IPS-NIHi7 (cell line): ENCODE measurements around the gene ITSN2.
A peak's percentile ranks its signal among the peaks of the same experiment; 100 is the strongest.
"Not testable (repeated sequence)": the region's sequence is repeated elsewhere in the genome, so short reads cannot be mapped to it uniquely, and the experiment has no call there.

Experiments used
- DNase-seq: peaks from one replicate; pipeline ENCODE4 v3.0.0; 2012; ENCODE audit warnings: mixed read lengths; ENCODE audit errors: extremely low spot score

Gene ITSN2

GRCh38 chr2:24360050-24360962 lies at the start of gene ITSN2:
Gene ITSN2 (minus strand): TSS chr2:24360536. CDS start chr2:24328082, 32,454 bp downstream.
- DNase-seq: peak; percentile 78

DNA sequence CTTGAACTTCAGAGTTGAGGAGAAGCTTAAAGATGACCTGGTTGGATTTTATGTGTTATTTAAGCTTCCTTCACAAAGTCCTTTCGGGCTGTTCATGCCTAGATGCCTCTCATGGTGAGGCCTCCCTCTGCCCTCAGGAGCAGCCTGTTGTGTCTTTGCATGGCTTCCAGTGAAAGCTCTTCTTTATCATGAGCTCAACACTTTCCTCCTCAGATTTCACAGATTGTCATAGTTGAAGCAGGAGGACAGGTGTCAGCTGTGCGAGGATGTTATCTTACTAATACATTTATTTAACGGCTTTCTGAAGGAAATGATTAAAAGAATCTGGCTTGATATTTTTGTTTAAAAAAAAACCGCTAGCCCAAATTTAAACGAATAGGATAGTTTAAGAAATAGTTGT lies 48.8 kb upstream of the ITSN2 start:
- DNase-seq: no peak

DNA sequence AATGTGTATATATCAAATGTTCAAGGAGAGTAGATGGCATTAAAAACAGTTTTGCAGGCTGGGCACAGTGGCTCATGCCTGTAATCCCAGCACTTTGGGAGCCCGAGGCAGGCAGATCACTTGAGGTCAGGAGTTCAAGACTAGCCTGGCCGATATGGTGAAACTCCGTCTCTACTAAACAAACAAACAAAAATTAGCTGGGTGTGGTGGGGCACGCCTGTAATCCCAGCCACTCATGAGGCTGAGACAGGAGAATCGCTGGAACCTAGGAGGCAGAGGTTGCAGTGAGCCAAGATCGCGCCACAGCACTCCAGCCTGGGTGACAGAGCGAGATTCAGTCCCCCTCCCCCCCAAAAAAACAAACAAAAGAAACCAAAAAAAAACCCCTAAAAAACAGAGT lies 48.4 kb upstream of the ITSN2 start:
- not testable (repeated sequence) for DNase-seq

DNA sequence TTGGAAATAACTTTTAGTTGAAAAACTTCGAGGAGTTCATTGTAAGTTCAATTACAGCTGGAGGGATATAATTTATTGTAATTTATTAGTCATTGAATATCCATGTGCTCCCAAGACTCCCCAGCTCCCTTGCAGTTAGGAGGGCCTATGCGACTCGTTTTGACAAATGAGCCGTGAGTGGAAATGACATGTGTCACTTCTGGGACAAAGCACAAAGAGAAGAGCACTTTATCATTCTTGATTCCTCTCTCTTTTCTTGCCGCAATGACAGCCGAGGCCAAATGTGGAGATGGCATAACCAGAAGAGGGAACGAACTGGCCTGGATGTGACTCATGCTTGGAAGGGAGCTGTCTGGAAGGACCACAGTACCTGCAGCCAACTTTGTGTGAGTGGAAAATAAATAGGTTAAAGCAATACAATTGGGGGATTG lies 44.2 kb upstream of the ITSN2 start:
- DNase-seq: no peak

DNA sequence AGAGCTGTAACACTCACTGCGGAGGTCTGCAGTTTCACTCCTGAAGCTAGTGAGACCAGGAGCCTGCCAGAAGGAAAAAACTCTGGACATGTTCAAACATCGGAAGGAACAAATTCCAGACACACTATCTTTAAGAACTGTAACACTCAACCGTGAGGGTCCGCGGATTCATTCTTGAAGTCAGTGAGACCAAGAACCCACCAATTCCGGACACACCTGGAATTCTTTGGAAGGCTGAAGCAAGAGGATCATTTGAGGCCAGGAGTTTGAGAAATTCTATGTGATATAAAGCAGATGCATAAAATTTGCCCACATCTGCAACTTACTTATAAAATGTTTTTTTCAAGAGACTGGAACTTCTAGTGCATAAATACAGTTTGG lies 43.5 kb upstream of the ITSN2 start:
- no peak for DNase-seq

GRCh38 chr2:24403168-24403831 lies 43.0 kb upstream of the ITSN2 start:
- no peak for DNase-seq

DNA sequence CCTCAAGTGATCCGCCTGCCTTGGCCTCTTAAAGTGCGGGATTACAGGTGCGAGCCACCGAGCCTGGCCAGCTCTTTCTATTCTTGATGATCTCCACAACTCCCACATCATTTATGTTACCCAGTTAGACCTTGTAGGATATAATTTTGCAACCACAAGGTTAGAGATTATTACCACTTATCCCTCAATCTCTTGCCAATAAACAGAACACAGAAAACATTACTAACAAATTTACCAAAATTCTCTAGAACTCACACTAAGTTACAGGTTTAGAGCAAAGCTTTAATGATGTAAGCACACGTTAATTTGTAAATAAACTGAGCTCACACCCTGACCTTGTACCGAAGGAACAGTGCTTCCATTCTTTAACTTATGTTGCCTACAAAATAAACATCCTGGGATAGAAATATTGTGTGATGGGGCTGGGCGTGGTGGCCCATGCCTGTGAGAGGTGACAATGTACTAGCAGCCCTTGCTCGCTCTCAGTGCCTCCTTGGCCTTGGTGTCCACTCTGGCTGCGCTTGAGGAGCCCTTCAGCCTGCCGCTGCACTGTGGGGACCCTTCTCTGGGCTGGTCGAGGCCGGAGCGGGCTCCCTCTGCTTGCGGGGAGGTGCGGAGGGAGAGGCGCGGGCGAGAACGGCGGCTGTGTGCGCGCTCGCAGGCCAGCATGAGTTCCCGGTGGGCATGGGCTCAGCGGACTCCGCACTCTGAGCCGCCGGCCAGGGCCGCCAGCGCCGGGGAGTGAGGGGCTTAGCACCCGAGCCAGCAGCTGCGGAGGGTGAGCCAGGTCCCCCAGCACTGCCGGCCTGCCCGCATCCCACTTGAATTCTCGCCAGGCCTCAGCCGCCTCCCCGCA lies 42.1 kb upstream of the ITSN2 start:
- DNase-seq: no peak

- no peak for DNase-seq
Measured at GRCh38 chr2:24400207-24400907, 40.0 kb upstream of the ITSN2 start.

DNA sequence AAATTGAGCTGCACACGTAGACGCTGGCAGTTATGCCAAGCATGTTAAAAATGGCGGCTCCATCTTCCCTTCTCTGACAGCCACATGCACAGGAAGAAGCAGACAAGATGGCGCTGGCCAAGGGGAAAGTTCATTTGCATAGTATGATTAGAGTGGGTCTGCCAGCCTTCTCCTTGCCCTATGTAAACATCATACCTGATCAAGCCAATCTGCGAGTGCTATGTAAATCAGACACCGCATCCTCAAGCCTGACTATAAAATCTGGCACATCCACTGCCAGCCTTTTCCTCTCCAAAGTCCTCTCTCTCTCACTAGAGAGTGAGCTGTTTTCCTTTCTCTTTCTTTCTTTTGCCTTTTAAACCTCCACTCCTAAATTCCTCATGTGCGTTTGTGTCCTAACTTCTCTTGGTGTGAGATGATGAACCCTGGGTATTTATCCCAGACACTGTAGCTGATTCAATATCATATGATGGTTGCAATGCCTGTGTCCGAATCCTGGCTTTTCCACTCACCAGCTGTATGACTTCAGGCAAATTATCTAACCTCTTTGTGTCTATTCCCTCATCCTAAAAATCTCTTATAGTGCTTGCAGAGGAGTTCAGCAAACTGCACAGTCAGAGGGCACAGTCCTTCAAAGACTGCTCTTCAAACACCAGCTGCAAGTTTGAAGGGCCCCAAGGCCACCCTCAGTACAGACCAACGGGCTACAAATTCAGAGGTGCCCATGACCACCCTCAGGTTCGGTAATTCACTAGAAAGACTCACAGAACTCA lies 39.3 kb upstream of the ITSN2 start:
- DNase-seq: no peak

GRCh38 chr2:24394998-24395397 lies 34.7 kb upstream of the ITSN2 start:
- no peak for DNase-seq

- DNase-seq: no peak
Measured at GRCh38 chr2:24392542-24393059, 32.3 kb upstream of the ITSN2 start.

DNA sequence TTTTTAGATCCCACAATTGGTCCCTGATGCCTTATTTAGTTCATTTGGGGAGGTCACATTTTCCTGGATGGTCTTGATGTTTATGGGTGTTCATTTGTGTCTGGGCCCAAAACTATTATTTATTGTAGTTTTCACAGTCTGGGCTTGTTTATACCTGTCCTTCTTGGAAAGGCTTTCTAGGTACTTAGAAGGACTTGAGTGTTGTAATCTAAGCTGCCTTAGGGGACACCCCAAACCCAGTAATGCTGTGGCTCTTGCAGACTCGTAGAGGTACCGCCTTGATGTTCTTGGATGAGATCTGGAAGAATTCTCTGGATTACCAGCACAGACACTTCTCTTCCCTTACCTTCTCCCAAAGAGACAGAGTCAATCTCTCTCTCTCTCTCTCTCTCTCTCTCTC lies 25.0 kb upstream of the ITSN2 start:
- no peak for DNase-seq

DNA sequence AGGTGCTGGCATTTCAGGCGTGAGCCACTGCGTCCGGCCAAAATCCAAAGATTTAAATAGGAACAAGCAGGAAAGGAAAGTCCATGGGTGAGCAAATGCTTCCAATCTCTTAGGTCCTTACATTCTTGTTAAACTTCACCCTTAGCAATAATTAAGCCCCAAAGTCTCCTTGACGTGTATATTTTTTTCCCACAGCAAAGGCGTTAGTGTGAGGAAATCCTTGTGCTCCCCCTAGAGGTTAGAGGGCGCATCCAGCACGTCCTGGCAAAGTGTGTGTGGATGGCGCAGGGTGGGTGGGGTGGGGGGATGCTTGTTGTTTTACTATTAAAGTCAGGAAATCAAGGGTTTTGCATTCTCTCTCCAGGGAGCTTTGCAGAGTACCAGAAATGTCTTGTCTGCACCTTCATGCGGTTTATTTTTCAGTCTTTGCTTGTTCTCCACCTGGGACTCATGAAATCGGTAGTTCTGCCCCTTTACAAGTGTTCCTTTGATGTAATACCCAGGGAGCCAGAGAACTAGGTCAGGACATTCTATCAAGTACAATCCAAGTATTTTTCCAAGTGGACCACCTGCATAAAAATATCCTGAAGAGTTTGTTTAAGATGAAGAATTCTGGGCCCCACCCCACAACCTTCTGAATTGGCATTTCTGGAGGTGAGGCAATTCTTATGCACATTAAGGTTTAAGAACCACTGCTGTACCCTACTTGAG lies 22.2 kb upstream of the ITSN2 start:
- peak; percentile 80 for DNase-seq

- DNase-seq: no peak
Measured at GRCh38 chr2:24380820-24381219, 20.5 kb upstream of the ITSN2 start.

GRCh38 chr2:24375349-24376087 lies 15.2 kb upstream of the ITSN2 start:
- no peak for DNase-seq

DNA sequence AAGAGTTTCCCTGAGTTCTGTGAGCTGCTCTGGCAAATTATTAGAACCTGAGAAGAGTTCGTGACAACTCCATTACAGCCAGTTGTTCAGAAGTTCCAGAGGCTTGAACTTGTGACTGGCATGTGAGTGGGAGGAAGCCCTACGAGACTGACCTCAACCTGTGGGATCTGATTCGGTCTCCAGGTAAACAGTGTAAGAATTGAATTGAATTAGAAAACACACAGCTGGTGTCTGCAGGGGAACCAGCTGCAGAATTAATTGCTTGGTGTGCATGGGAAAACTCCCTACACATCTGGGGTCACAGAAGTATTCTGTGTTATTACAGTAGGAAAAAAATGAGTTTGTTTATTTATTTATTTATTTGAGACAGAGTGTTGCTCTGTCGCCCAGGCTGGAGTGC lies 14.0 kb upstream of the ITSN2 start:
- DNase-seq: no peak

DNA sequence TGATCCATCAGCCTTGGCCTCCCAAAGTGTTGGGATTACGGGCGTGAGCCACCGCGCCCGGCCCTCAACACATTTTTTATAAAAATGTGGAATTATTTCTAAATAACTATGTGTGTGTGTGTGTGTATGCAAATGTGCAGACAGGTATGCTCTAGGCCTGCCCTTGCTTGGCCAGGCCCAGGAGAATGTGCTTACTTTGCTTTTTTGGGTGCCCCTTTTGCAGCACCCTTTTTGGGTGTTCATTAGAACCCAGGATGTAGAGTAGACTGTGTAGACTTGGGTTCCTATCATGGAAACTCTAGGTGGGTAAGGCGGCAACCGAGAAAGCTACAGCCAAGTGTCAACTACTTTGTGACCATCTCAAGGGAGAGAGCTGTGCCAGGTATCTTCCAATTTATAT lies 11.7 kb upstream of the ITSN2 start:
- no peak for DNase-seq

DNA sequence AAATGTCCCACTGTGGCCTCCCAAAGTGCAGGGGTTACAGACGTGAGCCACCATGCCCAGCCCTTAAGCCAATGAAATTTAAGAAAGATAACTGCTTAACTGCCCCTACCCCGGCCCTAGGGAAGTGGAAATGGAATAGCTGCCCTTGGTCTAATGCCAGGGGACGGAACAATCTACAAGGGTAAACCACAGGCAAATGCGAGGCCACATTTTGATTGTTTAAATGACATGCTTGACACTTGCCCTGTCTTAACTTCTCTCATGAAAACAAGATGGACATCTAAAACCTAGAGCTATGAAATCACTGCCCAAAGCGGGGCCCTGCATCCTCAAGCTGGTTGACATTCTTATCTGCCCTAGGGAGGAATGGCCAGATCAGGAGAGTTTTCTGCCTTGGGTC lies 5.5 kb upstream of the ITSN2 start:
- DNase-seq: no peak

DNA sequence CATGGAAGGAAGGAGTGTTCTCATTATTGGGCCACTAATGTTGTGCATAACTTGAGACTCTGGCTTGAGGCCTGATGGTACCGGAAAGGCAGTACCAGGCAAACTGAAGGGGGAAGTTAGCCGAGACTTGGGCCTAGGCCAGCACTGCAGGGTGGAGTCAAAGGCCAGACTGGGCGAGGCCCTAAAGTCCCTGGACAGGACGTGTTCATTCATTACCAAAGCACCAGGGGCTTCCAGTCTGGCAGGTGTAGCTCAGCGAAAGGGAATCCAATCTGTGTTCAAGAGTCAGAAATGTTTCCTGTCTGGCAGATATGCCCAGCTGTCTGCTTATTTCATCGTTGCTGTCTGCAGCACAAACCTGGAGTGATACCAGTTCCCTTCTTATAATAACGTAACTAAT lies 4.7 kb upstream of the ITSN2 start:
- no peak for DNase-seq
